ENCODE results near the gene KEL.

The KEL gene

DNA sequence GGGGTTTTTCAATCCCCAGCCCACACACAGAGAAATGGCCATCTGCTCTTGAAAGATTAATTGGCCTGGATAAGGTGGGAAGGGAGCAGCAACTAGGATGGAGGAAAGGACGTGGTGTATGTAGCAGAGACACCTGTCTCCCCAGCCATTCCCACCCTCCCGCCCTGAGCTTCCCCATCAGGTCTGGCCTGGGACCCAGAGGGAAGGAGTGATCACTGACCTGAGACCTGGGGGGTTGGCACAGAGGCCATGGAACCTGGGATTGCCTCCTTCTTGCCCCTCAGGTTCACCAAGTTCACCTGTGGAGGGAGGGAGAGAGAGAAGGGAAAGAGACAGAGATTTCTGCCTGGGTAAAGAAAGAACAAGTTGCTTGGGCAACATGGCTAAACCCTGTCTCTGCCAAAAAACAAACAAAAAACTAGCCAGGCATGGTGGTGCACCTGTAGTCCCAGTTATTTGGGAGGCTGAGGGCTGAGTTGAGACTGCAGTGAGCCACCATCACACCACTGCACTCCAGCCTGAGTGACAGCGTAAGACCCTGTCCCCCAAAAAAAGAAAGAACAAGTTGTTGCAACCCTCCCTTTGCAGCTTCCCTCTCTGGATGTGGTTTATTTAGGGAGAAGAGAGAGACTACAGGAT is 65.3 kb downstream of the KEL start:
- DNase-seq: no peak

DNA sequence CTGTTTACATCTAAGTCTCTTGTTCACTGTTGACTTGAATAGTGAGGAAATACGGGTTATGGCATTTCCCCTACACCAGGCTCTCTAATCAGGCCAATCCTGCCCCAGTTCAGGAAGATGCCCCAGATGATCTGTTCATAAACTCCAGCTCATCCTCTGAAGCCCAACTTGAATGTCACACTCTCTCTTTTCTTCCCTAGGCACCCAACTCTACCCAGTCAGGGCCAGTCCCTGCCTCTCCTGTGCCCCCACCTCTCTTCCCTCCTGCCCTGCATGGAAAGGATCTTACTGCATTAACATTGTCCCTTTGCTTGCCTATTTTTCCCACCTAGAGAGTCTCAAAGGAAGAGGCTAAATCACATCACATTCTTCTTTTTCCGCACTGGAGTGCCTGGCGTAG is 66.0 kb downstream of the KEL start:
- DNase-seq: no peak

DNA sequence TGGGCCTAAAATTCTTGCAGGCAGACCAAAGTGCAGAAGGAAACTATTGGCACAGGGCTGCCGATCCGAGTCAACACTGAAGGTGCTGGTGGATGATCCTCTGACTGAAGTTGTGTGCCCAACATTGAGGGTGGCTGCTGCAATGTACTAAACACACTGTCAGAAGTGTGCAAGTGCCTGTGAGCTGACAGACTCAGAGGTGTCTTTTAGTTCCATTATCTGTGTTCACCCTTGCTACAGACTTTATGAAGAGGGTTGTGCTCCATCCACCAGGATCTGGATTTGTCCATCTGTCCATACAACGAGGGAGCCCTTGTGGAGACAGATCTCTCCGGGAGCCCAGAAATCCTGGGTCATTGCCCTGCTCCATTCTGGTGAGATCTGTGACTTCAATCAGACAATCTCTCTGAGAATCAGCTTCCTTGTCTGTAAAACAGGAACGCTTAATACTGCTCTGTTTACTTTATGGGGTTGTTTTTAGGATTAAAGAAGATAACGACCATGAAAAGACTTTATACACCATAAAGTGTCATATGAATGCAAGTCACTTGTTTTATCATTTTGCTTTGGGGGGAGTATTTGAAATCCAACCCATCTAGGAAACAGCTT is 67.1 kb downstream of the KEL start:
- DNase-seq: peak; percentile 24

DNA sequence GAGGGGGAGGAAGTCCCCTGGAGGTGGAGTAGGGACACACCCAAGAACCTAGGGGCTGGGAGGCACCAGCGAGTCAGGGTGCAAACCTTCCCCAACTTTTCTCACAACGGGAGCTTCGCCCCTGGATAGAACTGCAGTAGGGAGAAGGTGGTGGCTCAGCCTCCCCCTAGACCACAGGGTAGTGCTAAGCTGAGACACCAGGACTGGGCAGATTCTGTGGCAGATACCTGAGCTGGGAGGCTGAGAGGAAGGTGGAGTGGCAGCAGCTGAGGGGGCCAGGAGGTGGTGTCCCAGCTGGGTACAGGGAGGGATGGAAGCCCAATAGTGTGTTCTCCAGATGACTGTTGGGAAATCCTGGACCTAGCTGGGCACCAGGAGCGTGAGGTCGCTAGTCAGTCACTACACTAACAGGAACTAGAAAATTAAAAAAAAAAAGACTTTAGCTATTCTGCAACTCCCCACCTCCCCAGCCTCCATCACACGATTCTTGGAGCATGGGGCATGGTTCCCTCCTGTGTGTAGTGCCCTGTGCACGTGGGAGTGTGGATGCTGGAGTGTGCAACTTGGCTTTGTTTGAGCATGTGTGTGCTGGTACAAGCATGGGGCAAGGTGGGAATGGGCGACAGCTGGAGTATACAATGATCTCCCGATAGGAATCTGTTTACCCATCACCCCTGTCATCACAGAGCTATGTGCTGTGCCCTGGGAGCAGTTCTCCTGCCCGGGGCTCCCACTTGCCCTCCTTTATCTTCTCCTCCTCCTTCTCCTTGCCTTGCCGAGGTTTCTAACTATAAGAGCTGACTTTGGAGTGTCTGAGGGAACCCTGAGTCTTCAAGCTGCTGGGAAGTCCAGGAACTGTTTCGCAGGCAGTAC is 67.8 kb downstream of the KEL start:
- peak; percentile 43 for DNase-seq

DNA sequence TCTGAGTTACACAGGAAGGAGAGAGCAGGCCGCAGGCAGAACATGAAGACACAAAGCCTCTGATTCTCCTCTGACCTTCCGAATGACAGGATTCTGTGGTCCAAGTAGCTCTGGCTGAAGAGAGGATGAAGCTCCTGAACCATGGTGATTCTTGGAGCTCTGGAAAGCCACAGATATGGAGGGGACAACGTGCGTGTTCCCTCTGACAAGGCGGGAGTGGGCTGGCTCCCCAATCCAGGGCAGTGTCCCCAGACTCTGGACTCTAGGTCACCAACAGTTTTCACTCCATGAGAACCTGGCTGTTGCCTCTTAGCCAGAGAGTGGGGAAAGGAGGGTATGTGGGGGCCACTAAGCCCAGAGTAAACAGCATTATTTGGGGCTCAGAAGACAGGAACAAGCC is 69.2 kb downstream of the KEL start:
- DNase-seq: peak; percentile 42

DNA sequence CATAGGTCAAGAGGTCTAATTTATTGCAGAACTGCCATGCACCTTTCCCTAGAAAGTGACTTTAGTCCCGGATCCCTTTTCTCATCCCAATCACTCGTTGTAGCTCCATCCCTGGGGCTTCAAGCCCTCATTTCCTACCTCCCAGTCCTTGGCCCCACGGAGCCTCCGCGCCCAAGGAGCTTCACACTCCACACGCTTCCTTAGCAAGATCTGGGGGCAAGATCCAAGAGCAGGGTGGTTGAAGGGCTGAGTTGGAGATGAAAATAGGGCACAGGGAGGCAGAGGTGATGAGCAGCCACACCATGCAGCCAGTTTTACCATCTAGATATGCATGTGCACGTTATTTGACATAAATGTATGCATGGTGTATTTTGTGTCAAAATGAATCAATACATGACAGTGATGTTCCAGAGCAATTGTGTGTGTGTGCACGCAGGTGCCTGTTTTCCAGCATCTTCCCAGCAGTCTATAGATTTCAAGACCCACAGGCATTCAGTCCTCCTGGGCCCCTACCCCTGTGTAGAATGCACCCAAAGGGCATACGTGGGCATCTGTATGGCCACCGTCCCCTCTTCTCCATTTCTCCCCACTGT is 70.6 kb downstream of the KEL start:
- DNase-seq: peak; percentile 22
